Mesodermal cell (in vitro differentiated cells): Measurements from ENCODE around the gene SLC9C1.
"Not testable (repeated sequence)": the region's sequence is repeated elsewhere in the genome, so short reads cannot be mapped to it uniquely, and the experiment has no call there.

ENCODE experiments used
- H3K27ac ChIP-seq: 2 replicates; pipeline ENCODE4 v1.7.0; 2013; ENCODE audit warnings: mild to moderate bottlenecking, low read depth, low read length, moderate library complexity; ENCODE audit not compliant: severe bottlenecking
- H3K36me3 ChIP-seq: 2 replicates; pipeline ENCODE4 v1.7.1; 2013; ENCODE audit warnings: mild to moderate bottlenecking, low read length, moderate library complexity; ENCODE audit not compliant: control insufficient read depth, insufficient read depth
- H3K4me1 ChIP-seq: one replicate; pipeline ENCODE4 v1.7.1; 2013; ENCODE audit warnings: mild to moderate bottlenecking, low read length; ENCODE audit not compliant: insufficient read depth, control insufficient read depth, poor library complexity, severe bottlenecking
- H3K4me3 ChIP-seq: 2 replicates; pipeline ENCODE4 v1.7.0; 2013; ENCODE audit warnings: low read length, control low read depth, mild to moderate bottlenecking; ENCODE audit not compliant: insufficient read depth, poor library complexity, severe bottlenecking; ENCODE audit errors: extremely low read depth
- H3K9me3 ChIP-seq: 2 replicates; pipeline ENCODE4 v1.7.1; 2013; ENCODE audit warnings: mild to moderate bottlenecking, low read length, moderate library complexity; ENCODE audit not compliant: control insufficient read depth
- WGBS, 2 experiments: methylation state at CpG; one replicate each; pipeline ENCODE4 v1.1.5; 2013; ENCODE audit warnings: missing lambda C conversion rate in 2 of 2; ENCODE audit not compliant: insufficient coverage in 2 of 2; 5-methylcytosine and 5-hydroxymethylcytosine counted together

SLC9C1 gene

GRCh38 chr3:112185423-112186035, 108.5 kb downstream of the SLC9C1 start:
- not testable (repeated sequence) for H3K27ac ChIP-seq, H3K4me1 ChIP-seq, H3K36me3 ChIP-seq, H3K9me3 ChIP-seq
- WGBS, 2 experiments, result 20 to 48% methylated on average over 4 to 8 of the region's 42 CpGs
- peak overlapping the region; percentile 18 for H3K4me3 ChIP-seq

- WGBS, 2 experiments, result 91 to 96% methylated on average over 6 of the region's 6 CpGs
- Histone ChIP-seq H3K27ac (no peak overlapping the region), H3K9me3 (no peaks in the 10 kb centered on the region), H3K36me3 (no peaks in the 10 kb centered on the region), H3K4me3 (no peak overlapping the region), H3K4me1 (no peaks in the 10 kb centered on the region)
Measured at GRCh38 chr3:112175646-112176045, 118.4 kb downstream of the SLC9C1 start.

GRCh38 chr3:112175037-112175436, 119.0 kb downstream of the SLC9C1 start:
- H3K9me3 ChIP-seq, result no peaks in the 10 kb centered on the region
- 83 to 92% methylated on average over 2 to 4 of the region's 5 CpGs for WGBS, 2 experiments
- H3K4me3 ChIP-seq, result no peak overlapping the region
- no peak overlapping the region for H3K27ac ChIP-seq
- no peaks in the 10 kb centered on the region for H3K4me1 ChIP-seq
- no peaks in the 10 kb centered on the region for H3K36me3 ChIP-seq

GRCh38 chr3:112171144-112171543, 122.9 kb downstream of the SLC9C1 start:
- 84 to 95% methylated on average over 2 of the region's 3 CpGs for WGBS, 2 experiments
- H3K27ac ChIP-seq, result no peak overlapping the region
- H3K4me3 ChIP-seq, result no peak overlapping the region
- peaks cover under 1% of the 10 kb centered on the region for H3K9me3 ChIP-seq
- H3K36me3 ChIP-seq, result no peaks in the 10 kb centered on the region
- H3K4me1 ChIP-seq, result no peaks in the 10 kb centered on the region

GRCh38 chr3:112170046-112170445, 124.0 kb downstream of the SLC9C1 start:
- Histone ChIP-seq H3K9me3 (peaks cover 6% of the 10 kb centered on the region), H3K4me3 (no peak overlapping the region), H3K36me3 (no peaks in the 10 kb centered on the region), H3K4me1 (no peaks in the 10 kb centered on the region), H3K27ac (no peak overlapping the region)
- 90 to 100% methylated on average over 2 of the region's 2 CpGs for WGBS, 2 experiments

GRCh38 chr3:112167758-112168157, 126.3 kb downstream of the SLC9C1 start:
- peaks cover 6% of the 10 kb centered on the region for H3K9me3 ChIP-seq
- no peaks in the 10 kb centered on the region for H3K36me3 ChIP-seq
- WGBS, 2 experiments, result 89 to 92% methylated on average over 2 of the region's 2 CpGs
- H3K4me3 ChIP-seq, result no peak overlapping the region
- no peaks in the 10 kb centered on the region for H3K4me1 ChIP-seq
- no peak overlapping the region for H3K27ac ChIP-seq

- no peak overlapping the region for H3K27ac ChIP-seq
- no peak overlapping the region for H3K4me3 ChIP-seq
- peaks cover 3% of the 10 kb centered on the region for H3K4me1 ChIP-seq
- WGBS, 2 experiments, result 90% methylated on average over 1 of the region's 1 CpG; no CpG with 5 or more reads in 1 of the 2 experiments
- H3K36me3 ChIP-seq, result no peaks in the 10 kb centered on the region
- peaks cover 29% of the 10 kb centered on the region for H3K9me3 ChIP-seq
Measured at GRCh38 chr3:112149136-112149535, 144.9 kb downstream of the SLC9C1 start.

GRCh38 chr3:112143689-112144088, 150.3 kb downstream of the SLC9C1 start:
- Histone ChIP-seq H3K9me3 (peaks cover 19% of the 10 kb centered on the region), H3K4me3 (no peak overlapping the region), H3K27ac (no peak overlapping the region), H3K36me3 (no peaks in the 10 kb centered on the region), H3K4me1 (no peaks in the 10 kb centered on the region)
- WGBS, 2 experiments, result 83 to 100% methylated on average over 1 of the region's 1 CpG

- peaks cover 16% of the 10 kb centered on the region for H3K9me3 ChIP-seq
- H3K27ac ChIP-seq, result no peak overlapping the region
- no peaks in the 10 kb centered on the region for H3K4me1 ChIP-seq
- H3K4me3 ChIP-seq, result no peak overlapping the region
- WGBS, 2 experiments, result 67% methylated on average over 1 of the region's 1 CpG; no CpG with 5 or more reads in 1 of the 2 experiments
- H3K36me3 ChIP-seq, result no peaks in the 10 kb centered on the region
Measured at GRCh38 chr3:112143251-112143650, 150.8 kb downstream of the SLC9C1 start.

GRCh38 chr3:112141293-112141692, 152.7 kb downstream of the SLC9C1 start:
- WGBS, 2 experiments, result no CpG with 5 or more reads among the region's 2 CpGs
- H3K27ac ChIP-seq, result no peak overlapping the region
- no peaks in the 10 kb centered on the region for H3K36me3 ChIP-seq
- H3K4me3 ChIP-seq, result no peak overlapping the region
- peaks cover 10% of the 10 kb centered on the region for H3K9me3 ChIP-seq
- H3K4me1 ChIP-seq, result no peaks in the 10 kb centered on the region

GRCh38 chr3:112140584-112140983, 153.4 kb downstream of the SLC9C1 start:
- H3K9me3 ChIP-seq, result peaks cover 10% of the 10 kb centered on the region
- no peak overlapping the region for H3K4me3 ChIP-seq
- WGBS, 2 experiments, result no CpG with 5 or more reads among the region's 1 CpG
- H3K4me1 ChIP-seq, result no peaks in the 10 kb centered on the region
- H3K36me3 ChIP-seq, result no peaks in the 10 kb centered on the region
- H3K27ac ChIP-seq, result no peak overlapping the region
